GM21528 (cell line): ENCODE data around the gene DEAF1.

Source experiments
- ATAC-seq: cut with Tn5 transposase; IDR thresholded peaks from one replicate; pipeline ENCODE4 v1.9.1; 2021; ENCODE audit warnings: mild to moderate bottlenecking, moderate library complexity; ENCODE audit not compliant: unreplicated experiment, low FRiP score

Gene DEAF1

DNA sequence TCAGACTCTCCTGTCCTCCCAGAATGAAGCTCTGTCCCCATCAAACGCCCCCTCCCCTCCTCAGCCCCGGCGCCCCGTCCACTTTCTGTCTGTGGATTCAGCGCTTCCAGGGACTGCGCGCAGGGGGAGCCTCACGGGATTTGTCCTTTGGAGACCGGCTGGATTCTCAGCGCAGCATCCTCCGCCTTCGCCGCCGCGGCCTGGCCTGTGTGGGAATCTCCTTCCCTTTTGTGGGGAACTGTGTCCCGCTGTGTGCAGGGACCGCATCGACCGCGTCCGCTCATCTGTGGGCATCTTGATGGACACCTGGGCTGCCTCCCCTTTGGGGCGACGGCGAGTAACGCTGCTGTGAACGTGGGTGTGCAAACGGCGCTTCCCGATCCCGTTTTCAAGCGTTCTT lies 67.0 kb downstream of the DEAF1 start:
- ATAC-seq: no peak

DNA sequence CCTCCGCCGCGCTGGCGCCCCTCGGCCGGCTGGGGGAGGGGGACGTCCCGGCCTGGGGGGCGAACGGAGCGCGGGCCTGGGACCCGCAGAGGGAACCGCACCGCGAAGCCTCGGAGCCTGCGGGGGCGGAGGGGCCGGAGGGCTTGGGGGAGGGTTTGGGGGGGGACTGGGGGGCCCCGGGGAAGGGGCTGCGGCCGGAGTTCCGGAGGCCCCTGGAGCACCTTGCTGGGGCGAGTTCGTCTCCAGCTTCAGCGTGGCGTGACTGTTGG lies 67.8 kb downstream of the DEAF1 start:
- ATAC-seq: no peak

DNA sequence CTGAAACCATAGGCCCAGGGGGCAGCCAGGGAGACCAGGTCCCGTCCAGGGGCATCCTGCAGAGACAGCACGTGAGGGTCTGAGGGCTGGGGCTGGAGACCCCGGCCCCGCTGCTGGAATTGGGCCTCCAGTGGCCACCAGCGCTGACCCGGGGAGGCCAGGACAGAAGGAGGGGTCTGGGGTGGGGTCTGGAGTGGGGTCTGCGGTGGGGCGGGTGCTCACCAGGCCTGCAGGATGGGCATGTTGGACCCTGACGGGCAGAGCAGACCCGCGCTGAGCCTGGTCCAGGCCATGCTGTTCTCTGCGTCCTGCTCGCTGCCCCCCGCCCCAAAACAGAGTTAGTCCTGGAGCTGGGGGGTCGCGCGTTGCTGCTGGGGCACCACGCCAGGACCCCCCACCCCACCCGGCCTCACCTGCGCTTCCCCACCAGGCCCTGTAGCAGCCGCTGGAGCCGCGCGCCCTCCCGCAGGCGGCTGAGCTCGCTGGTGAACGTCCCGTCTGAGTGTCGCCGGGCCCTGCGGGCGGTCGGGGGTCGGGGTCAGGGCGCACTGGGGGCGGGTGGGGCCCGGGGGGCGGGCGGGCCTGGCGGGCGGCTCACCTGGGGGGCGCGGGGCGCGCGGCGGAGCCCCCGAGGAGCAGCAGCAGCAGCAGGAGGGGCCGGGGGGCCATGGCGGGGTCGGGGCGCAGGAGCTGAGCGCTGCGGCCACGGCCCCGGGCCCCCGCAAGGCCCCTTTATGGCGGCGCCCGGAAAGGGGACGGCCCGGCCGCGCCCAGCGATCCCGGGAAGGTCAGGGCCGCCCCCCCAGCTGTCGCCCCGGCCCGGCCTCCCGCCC lies 68.3 kb downstream of the DEAF1 start, which contains the start of gene SCT:
SCT (minus strand) TSS at position 707 of the 833 bp plus-strand sequence; CDS start at position 669, 38 bp downstream.
- no peak for ATAC-seq

DNA sequence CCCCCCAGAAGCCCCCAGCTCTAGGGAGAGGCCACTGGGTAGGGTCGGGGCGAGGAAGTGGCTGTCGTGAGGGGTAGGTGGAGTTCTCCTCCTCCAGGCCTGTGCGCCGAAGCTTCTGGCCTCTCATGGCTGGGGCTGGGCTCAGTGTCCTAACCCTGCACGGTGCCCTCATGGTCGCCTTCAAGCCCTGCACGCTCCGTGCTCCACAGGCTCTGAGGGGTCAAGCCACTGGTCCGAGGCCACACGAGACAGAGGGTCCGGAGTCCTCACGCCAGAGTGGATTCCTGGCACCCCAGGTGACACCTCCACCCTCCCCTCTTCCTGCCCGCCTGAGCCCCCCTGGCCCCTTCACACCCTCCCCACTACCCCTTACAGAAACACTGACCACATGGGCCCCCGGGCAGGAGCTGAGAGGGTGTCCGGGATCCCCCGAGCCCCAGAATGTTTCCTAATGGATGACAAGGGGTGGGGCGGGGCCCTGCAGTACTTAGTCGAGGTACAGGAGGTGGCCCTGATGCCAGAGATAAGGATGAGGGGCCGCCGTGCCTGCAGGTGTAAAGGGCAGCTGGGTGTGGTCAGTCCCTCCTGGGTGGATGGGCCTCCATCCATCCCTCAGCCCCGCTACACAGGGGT lies 69.3 kb downstream of the DEAF1 start:
- ATAC-seq: no peak

DNA sequence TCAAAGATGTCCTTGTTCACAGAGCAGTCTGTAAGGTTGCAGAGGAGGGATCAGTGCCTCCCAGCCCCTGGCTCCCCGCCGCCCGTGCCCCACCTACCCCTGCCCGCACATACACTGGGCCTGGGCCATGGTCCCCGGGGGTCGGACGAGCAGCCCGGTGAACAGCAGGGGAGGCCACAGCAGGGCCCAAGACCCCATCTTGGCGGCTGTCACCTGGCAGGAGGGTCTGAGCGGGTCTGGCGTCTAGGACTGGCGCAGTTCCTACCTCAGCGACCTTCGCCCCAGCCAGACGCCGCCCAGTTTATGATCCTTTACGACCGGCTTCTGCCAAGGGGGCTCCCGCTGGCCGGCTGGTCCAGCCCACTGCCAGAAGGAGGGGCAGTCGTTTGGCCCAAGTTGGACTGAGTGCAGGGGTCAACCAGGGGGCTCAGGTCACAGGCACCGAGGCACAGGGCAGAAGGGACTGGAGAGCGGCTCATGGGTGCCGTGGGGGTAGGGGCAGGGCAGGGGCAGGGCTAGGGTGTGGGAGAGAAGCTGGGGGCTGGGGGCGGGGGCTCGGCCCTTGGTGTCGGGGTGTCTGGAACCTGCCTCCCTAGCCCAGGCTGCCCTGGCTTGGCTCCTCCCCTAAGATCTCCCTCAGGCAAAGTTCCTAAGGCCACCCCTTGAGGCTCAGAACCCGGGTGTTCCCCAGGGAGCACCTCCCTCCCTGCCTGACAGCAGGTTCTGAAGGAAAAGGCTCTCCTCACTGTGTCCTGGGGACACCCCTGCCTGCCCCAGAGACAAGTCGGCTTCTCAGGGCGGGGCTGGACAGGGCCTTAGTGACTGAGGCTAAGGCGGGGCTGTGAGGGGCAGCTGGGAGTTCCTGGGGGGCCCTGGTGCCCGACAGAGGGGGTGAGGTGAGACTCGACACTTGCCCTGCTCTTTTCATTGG lies 70.1 kb downstream of the DEAF1 start, which contains the start of gene CDHR5:
CDHR5 (minus strand) TSS at position 251 of the 931 bp plus-strand sequence; CDS start at position 198, 53 bp downstream.
- no peak for ATAC-seq

DNA sequence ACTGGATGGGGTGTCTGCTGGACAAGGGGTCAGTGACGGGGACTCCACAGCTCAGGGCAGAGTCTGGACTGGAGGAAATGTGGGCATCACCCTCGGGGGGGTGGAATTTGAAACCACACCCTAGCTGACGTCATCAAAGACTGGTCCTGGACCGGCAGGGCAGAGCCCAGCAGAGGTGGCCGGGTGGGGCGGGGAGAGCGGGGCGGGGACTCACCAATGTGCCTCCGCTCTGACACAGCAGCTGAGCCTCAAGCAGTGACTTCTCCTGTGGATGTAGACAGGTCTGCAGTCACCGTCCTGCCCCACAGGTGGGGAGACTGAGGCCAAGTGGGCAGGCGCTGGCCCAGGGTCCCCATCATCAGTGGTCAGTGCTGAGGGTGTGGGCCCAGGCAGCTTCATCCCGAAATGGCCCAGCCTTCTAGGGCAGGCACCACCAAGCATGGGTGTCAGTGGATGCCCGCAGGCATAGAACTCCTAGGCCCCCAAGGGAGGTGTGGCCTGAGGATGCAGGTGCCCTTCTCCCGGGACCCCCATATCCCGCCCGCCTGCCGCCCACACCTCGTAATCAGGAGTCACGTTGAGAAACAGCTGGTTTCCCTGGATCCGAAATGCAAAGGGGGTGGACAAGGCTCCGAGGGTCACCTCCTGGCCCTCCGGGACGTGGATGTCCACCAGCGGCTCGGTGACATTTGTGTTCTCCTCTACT lies 70.9 kb downstream of the DEAF1 start:
- ATAC-seq: no peak

DNA sequence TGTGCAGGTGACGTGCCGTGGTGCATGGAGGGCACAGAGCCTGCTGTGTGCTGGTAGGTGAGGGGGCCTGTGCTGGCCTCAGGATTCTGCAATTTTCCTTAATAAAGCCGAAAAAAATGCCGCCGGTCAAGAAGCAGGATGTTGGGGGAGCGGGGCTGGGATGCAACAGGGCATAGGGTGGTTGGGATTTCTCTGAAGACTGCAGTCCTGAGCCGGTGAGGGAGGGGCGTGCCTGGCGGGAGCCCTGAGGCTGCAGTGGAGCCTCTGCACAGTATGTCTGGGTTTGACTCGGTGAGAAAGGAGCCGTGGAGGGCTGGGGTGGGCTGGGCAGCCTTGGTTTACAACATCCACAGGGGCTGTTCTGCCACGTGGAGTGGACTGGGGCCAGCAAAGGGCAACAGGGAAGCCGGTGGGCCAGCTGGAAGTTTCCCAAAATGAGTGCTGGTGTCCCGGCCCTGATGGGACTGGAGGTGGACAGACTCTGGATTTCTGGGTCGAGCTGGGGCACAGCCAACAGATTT lies 71.6 kb downstream of the DEAF1 start:
- ATAC-seq: no peak

DNA sequence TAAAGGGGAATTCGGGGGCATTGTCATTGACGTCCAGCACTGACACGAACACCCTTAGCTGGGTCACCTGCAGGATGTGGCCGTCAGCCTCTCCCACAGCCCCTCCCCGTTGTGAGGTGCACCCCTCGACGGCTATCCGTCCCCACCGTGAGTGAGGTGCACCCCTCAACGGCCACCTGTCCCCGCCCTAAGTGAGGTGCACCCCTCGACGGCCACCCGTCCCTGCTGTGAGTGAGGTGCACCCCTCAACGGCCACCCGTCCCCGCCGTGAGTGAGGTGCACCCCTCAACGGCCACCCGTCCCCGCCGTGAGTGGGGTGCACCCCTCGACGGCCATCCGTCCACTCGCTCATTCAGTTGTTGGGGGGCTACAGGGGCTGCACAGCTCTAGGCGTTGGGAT lies 73.2 kb downstream of the DEAF1 start:
- ATAC-seq: no peak

DNA sequence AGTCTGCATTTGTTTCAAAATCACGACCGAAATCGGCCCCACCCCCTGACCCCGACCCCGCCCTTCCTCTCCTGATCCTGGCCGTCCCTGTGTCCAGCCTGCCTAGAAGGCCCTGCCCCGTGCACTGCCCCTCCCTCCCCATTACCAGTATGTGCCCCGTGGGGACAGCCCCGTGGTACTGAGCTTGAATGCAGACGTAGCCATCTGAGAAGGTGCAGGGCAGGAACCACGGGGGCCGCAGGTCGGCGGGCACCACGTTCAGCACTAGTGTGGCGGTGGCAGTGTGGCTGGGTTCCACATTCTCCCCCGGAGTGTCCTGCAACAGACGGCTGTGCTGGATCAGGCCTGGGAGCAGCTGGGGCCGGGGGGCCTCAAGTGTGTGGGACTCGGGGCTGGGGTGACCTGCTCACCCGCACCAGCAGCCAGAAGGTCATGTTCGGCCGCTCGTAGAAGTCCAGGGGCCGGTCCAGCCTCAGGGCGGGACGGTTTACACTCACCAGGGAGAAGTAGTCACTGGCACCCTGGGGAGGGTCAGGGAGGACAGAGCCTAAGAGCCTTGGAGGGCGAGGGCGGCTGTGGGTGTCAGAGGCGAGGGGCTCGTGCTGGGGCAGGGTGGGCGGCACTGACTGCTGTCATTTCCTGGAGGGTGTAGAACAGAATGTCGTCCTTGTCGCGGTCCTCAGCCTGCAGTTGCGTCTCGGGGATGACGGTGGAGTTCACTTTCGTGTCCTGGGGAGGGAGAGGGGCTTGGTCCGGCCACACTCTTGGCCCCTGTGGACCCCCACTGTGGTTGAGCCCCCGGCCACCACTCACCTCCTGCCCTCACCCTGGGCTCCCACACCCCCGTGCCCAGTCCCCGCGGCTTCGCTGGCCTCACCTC lies 73.8 kb downstream of the DEAF1 start:
- no peak for ATAC-seq

DNA sequence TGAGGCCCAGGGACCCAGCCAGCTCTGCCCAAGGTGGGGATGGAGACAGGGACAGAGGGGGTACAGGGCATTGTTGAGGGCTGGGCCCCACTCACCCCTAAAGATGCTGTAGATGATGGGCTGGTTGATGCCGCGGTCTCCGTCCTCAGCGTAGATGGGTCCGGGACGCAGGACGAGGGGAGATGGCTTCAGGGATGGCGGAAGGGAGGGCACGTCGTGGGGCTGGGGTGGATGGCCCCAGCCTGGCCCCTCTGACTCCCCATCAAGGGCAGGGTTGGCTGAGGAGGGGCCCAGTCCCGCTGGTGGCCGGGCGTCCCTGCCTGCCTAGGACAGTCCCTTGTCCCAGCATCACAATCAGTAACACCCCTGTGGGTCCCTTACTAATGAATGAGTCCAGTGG lies 74.8 kb downstream of the DEAF1 start:
- no peak for ATAC-seq

DNA sequence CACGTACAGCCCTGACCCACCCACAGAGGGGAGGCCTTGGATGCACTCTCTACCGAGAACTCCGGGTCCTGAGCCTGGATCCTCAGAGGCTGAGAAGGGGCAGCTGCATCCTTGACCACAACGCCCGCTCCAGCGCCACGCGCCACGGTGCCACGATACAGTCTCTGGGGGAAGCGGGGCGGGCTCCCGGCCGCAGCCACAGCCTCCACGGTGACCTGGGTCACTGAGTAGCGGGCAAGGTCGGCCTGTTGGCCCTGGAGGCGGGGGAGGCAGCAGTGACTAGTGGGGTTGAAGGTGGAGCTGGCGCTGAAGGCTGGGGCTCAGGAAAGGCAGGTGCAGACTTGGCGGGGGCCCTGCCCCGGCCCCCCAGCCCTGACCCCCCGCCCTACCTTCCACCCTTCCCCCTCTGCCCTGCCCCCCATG lies 75.4 kb downstream of the DEAF1 start:
- ATAC-seq: no peak

DNA sequence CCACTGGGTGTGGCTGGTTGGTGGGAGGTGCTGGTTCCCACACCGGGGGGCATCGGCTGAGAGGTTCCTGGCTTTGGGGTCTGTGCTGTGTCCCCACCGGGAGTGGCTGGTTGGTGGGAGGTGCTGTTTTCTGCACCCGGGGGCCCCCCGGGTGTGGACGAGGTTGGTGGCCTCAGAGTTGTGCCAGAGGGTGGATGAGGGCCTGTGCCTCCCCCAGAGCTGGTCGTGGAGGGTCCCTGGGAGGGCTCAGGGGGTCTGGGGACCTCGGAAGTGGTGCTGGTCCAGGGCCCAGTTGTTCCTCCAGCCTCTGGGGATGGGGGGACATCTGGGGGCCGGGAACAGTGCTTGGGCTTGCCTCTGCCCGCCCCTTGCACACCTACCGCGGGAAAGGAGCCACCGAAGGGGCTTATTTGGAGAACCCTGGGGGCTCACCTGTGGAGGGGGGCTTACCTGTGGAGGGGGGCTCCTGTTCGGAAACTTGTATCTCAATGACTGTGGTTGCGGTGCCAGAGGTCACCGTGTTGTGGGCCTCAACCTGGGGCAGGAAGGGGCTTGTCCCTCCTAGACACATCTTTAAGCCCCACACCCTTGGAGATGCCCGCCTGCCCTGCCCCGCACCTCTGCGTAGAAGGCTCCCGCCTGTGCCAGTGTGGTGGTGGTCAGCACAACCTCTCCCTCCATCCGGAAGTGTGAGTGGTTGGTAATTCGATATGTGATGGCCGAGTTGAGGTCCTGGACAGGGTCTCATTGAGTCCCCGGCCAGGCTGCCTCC lies 76.0 kb downstream of the DEAF1 start:
- no peak for ATAC-seq

DNA sequence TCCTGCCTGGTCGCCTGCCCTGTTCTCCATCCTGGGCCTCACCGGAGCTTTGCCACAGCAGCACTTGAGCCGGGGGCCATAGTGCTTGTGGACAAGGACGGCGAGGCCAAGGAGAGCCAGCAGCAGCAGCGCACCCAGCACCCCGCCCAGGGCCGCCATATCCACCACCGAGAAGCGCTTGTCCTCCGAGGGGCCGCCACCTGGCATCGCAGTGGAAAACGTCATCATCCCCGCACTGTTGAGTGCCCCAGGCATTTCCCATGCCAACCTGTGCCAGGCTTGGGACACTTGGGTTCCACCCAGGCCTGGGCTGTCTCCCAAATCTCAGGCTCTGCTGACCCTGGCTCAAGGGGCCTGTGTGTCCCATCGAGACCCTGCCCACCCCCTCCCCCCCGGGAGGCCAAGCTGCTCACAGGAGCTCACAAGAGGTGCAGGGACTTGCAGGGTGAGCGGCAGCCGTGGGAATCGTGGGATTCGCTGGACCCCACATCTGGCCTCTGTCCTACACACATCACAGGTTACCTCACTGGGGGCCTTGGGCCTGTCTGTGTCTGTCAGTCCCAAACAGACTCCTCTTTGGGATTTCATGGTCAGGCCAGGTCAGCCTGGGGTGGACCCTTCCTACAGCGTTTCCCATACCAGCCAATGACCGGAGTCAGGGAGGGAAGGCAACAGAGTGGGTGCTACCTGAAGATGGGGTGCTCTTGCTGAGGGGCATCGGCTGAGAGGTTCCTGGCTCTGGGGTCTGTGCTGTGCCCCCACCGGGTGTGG lies 76.9 kb downstream of the DEAF1 start:
- ATAC-seq: no peak

DNA sequence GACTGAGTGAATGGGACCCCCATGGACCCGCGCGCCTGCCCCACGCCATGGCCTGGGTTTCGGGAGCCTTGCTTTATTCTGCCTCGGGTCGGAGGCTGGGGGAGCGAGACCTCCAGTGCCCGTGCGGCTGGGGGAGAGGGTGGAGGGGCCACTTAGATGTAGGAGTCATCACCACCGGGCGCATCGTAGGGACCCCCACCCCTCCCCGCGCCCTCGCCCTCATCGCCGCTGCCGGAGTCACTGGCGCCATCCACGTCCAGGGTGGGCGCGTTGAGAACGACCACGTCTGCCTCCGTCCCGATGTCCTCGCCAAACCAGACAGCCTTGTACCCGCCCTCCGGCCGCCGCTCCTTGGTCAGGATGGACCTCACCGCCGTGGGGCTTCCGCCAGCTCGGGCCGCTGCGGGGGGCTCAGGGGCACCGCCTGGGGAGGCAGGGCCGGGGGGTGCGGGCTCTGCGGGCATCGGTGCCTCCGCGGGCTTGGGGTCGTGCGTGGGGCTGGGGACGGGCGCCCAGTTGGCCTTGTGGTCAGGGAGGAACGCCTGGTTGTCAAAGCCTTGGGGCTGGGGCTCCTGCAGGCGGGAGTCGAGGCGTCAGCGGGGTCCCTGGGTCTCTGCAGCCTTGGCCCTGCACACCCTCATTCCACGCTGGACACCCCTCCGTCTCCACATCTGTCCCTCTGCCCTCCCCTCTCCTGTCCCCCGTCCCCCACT lies 77.7 kb downstream of the DEAF1 start:
- no peak for ATAC-seq

DNA sequence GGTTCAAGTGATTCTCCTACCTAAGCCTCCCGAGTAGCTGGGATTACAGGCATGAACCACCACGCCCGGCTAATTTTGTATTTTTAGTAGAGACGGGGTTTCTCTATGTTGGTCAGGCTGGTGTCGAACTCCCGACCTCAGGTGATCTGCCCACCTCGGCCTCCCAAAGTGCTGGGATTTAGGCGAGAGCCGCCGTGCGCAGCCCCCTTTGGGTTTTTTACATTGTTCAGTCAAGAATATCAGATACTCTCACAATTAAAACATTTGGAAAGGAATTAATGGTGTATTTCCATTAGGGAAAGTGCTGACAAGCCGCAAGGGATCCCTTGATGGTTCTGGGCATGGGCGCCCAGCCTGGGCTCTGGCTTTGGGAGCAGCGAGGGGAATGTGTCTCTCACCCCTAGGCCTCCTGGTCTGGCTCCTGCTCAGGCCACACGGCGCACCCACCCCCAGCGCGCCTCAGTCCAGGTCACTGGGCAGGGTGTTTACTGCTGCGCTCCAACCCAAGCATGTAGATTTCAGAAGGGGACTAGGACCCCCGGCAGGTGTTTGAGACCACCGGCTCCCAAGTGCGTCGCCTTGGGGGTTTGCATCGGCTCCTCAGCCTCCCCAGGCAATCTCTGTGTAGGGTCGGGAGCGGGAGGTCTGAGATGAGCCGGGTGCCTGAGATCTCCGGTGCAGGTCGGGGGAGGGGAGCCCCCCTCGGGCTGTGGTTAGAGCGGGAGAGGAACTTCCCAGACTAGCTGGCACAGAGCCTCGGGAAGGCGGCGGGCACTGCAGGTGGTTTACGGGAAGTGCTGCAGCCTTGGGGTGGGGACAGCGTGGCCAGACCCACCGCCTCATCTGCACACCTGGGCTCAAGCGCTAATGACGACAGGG lies 78.5 kb downstream of the DEAF1 start:
- no peak for ATAC-seq
